IMR-90 (cell line): ENCODE measurements around the gene C1orf87. TPM values are rescaled to one million over a fixed set of nuclear protein-coding genes. Genes with fewer than 3 reads are reported as not detected.

Source experiments
- ATAC-seq: fragments of 200-7000 bp; cut with Tn5 transposase; 2 replicates; pipeline ENCODE4 v1.9.1; 2020; ENCODE audit warnings: low read depth, mild to moderate bottlenecking, moderate library complexity
- BruUV-seq: library from RNA; stranded (reverse); fragments of 400-500 nt; replicated peaks from 2 replicates; lab custom pipeline; 2021; lab: Mats Ljungman, UMichigan
- CTCF ChIA-PET: fragments of 300-600 bp; formaldehyde crosslinking; extraction: SDS; loops from one replicate; lab custom pipeline; 2021; ENCODE audit warnings: antibody characterized with exemption; lab: Yijun Ruan, JAX
- POLR2A ChIA-PET: fragments of 300-600 bp; sonication (Branson Sonifier 250); formaldehyde crosslinking; loops from one replicate; lab custom pipeline; 2022; ENCODE audit warnings: antibody characterized with exemption; ENCODE audit not compliant: unreplicated experiment; lab: Charles Lee
- DNase-seq: peaks from one replicate; pipeline ENCODE4 v3.0.0; 2013
- H2AFZ ChIP-seq: replicated peaks from 2 replicates; pipeline ENCODE3; 2013; ENCODE audit warnings: low read length, mild to moderate bottlenecking; ENCODE audit not compliant: poor library complexity
- H2AK5ac ChIP-seq: 2 replicates; pipeline ENCODE4 v1.6.1; 2013; ENCODE audit warnings: low read depth, low read length, inconsistent platforms
- H2AK9ac ChIP-seq: replicated peaks from 2 replicates; pipeline ENCODE3; 2013; ENCODE audit warnings: mild to moderate bottlenecking, low read depth, low read length, moderate library complexity; ENCODE audit not compliant: poor library complexity
- H2BK120ac ChIP-seq: 2 replicates; pipeline ENCODE4 v1.6.1; 2013; ENCODE audit warnings: low read depth, low read length, inconsistent platforms
- H2BK15ac ChIP-seq: 3 replicates; pipeline ENCODE4 v1.6.1; 2013; ENCODE audit warnings: low read depth, low read length, inconsistent platforms
- H2BK20ac ChIP-seq: 2 replicates; pipeline ENCODE4 v1.6.1; 2013; ENCODE audit warnings: low read depth, mild to moderate bottlenecking, inconsistent platforms, low read length, moderate library complexity
- H2BK5ac ChIP-seq: 2 replicates; pipeline ENCODE4 v1.6.1; 2013; ENCODE audit warnings: mild to moderate bottlenecking, low read depth, low read length, inconsistent platforms; ENCODE audit not compliant: poor library complexity, severe bottlenecking
- H3K14ac ChIP-seq: replicated peaks from 2 replicates; pipeline ENCODE4 v1.6.1; 2013; ENCODE audit warnings: low read depth, low read length, inconsistent platforms
- H3K18ac ChIP-seq: 2 replicates; pipeline ENCODE4 v1.6.1; 2013; ENCODE audit warnings: low read depth, low read length, control low read depth
- H3K23ac ChIP-seq: 2 replicates; pipeline ENCODE4 v1.6.1; 2013; ENCODE audit warnings: low read depth, low read length, inconsistent platforms
- H3K27ac ChIP-seq: 2 replicates; pipeline ENCODE4 v1.5.1; 2013; ENCODE audit warnings: mild to moderate bottlenecking, control low read depth, low read length; ENCODE audit not compliant: insufficient read depth
- H3K27me3 ChIP-seq: 2 replicates; pipeline ENCODE4 v1.6.1; 2013; ENCODE audit warnings: low read length; ENCODE audit not compliant: control insufficient read depth, insufficient read depth
- H3K36me3 ChIP-seq: 2 replicates; pipeline ENCODE4 v1.6.1; 2013; ENCODE audit warnings: low read length, mixed read lengths; ENCODE audit not compliant: control insufficient read depth, insufficient read depth
- H3K4ac ChIP-seq: 2 replicates; pipeline ENCODE4 v1.6.1; 2013; ENCODE audit warnings: low read depth, low read length, inconsistent platforms
- H3K4me1 ChIP-seq: 2 replicates; pipeline ENCODE4 v1.6.1; 2013; ENCODE audit warnings: low read length, mixed read lengths; ENCODE audit not compliant: control insufficient read depth, insufficient read depth
- H3K4me2 ChIP-seq: 2 replicates; pipeline ENCODE4 v1.6.1; 2013; ENCODE audit warnings: low read depth, mild to moderate bottlenecking, control low read depth, low read length, moderate library complexity
- H3K4me3 ChIP-seq: 2 replicates; pipeline ENCODE4 v1.5.1; 2013; ENCODE audit warnings: low read depth, mild to moderate bottlenecking, control low read depth, low read length, moderate library complexity; ENCODE audit not compliant: insufficient read depth
- H3K56ac ChIP-seq: 2 replicates; pipeline ENCODE4 v1.6.1; 2013; ENCODE audit warnings: low read length, inconsistent platforms; ENCODE audit not compliant: insufficient read depth; ENCODE audit errors: extremely low read depth
- H3K79me1 ChIP-seq, 2 experiments: 2 replicates each; pipeline ENCODE4 v1.6.1; 2013; ENCODE audit warnings: low read length in 2 of 2, inconsistent platforms in 1 of 2, low read depth in 1 of 2
- H3K9ac ChIP-seq: 2 replicates; pipeline ENCODE4 v1.6.1; 2013; ENCODE audit warnings: low read depth, low read length, control low read depth
- H3K9me1 ChIP-seq: 2 replicates; pipeline ENCODE4 v1.6.1; 2013; ENCODE audit warnings: low read length, inconsistent platforms; ENCODE audit not compliant: insufficient read depth
- H3K9me3 ChIP-seq: 2 replicates; pipeline ENCODE4 v1.6.1; 2013; ENCODE audit warnings: low read length; ENCODE audit not compliant: control insufficient read depth, insufficient read depth
- H4K20me1 ChIP-seq: 2 replicates; pipeline ENCODE4 v1.6.1; 2013; ENCODE audit warnings: low read length, inconsistent platforms; ENCODE audit not compliant: insufficient read depth
- H4K5ac ChIP-seq: 2 replicates; pipeline ENCODE4 v1.6.1; 2013; ENCODE audit warnings: mild to moderate bottlenecking, low read depth, low read length, control low read depth
- H4K8ac ChIP-seq, 2 experiments: 2 replicates each; pipeline ENCODE4 v1.6.1; 2013; ENCODE audit warnings: low read depth in 2 of 2, low read length in 2 of 2, control low read depth in 1 of 2, inconsistent platforms in 1 of 2
- H4K91ac ChIP-seq: 2 replicates; pipeline ENCODE4 v1.6.1; 2013; ENCODE audit warnings: low read depth, low read length, inconsistent platforms; ENCODE audit not compliant: insufficient read depth
- BHLHE40 ChIP-seq: fragments of 150-350 bp; IDR thresholded peaks from 2 replicates; pipeline ENCODE4 v1.6.1; 2016; ENCODE audit warnings: mild to moderate bottlenecking, low read depth, low read length
- CEBPB ChIP-seq: IDR thresholded peaks from 2 replicates; pipeline ENCODE4 v1.6.1; 2012; ENCODE audit warnings: low read depth, low read length, improper control_type of control experiment
- CHD1 ChIP-seq: IDR thresholded peaks from 2 replicates; pipeline ENCODE4 v1.6.1; 2012; ENCODE audit warnings: low read depth, low read length, improper control_type of control experiment
- ELK1 ChIP-seq: fragments of 150-350 bp; IDR thresholded peaks from 2 replicates; pipeline ENCODE4 v1.6.1; 2016; ENCODE audit warnings: low read depth, mild to moderate bottlenecking, low read length, moderate library complexity, borderline replicate concordance
- FOS ChIP-seq: fragments of 150-350 bp; IDR thresholded peaks from 2 replicates; pipeline ENCODE4 v1.6.1; 2016; ENCODE audit warnings: low read depth, low read length
- MAFK ChIP-seq: IDR thresholded peaks from 2 replicates; pipeline ENCODE4 v1.6.1; 2012; ENCODE audit warnings: low read depth, low read length, improper control_type of control experiment
- MAZ ChIP-seq: IDR thresholded peaks from 2 replicates; pipeline ENCODE4 v1.6.1; 2012; ENCODE audit warnings: low read depth, mild to moderate bottlenecking, low read length, improper control_type of control experiment, moderate library complexity, borderline replicate concordance
- MXI1 ChIP-seq: IDR thresholded peaks from 2 replicates; pipeline ENCODE4 v1.6.1; 2012; ENCODE audit warnings: low read depth, mild to moderate bottlenecking, low read length, moderate library complexity, borderline replicate concordance
- NFE2L2 ChIP-seq: fragments of 150-350 bp; IDR thresholded peaks from 2 replicates; pipeline ENCODE4 v1.6.1; 2016; ENCODE audit warnings: low read depth, mild to moderate bottlenecking, low read length
- POLR2A ChIP-seq: IDR thresholded peaks from 2 replicates; pipeline ENCODE4 v1.6.1; 2012; ENCODE audit warnings: mild to moderate bottlenecking, low read depth, low read length
- RAD21 ChIP-seq: IDR thresholded peaks from 2 replicates; pipeline ENCODE4 v1.6.1; 2012; ENCODE audit warnings: low read length, improper control_type of control experiment
- RCOR1 ChIP-seq: IDR thresholded peaks from 2 replicates; pipeline ENCODE4 v1.6.1; 2012; ENCODE audit warnings: mild to moderate bottlenecking, low read length, improper control_type of control experiment; ENCODE audit not compliant: insufficient replicate concordance
- RFX5 ChIP-seq: IDR thresholded peaks from 2 replicates; pipeline ENCODE4 v1.8.0; 2012; ENCODE audit warnings: low read depth, mild to moderate bottlenecking, low read length, moderate library complexity
- SMC3 ChIP-seq: fragments of 150-350 bp; IDR thresholded peaks from 2 replicates; pipeline ENCODE4 v1.6.1; 2016; ENCODE audit warnings: low read depth, mild to moderate bottlenecking, antibody characterized with exemption, low read length, moderate library complexity
- USF2 ChIP-seq: fragments of 150-350 bp; IDR thresholded peaks from 2 replicates; pipeline ENCODE4 v1.6.1; 2017; ENCODE audit warnings: mild to moderate bottlenecking, antibody characterized with exemption, low read length, low read depth
- WGBS, 2 experiments: methylation state at CpG; one replicate each; pipeline versions ENCODE4 v1.1.5 to v1.1.7; 2013; ENCODE audit warnings: missing lambda C conversion rate in 2 of 2; ENCODE audit not compliant: insufficient read length in 1 of 2; ENCODE audit errors: extremely low coverage in 2 of 2; 5-methylcytosine and 5-hydroxymethylcytosine counted together
- dilution Hi-C: fragments of 300-500 bp; cut with HindIII; formaldehyde crosslinking; loops from one replicate; pipeline ENCODE4 v1.14.3; 2018; ENCODE audit warnings: low sequenced_read_pairs; ENCODE audit not compliant: unreplicated experiment
- in situ Hi-C: fragments of 300-500 bp; cut with MboI; formaldehyde crosslinking; loops from 3 replicates; pipeline ENCODE4 v1.14.3; 2019; ENCODE audit warnings: low sequenced_read_pairs, inconsistent platforms, mixed read lengths
- intact Hi-C: fragments of 100-400 bp; cut with micrococcal nuclease; formaldehyde crosslinking; loops from 2 replicates; pipeline ENCODE4 v1.10.0; 2022
- polyA plus RNA-seq, 3 experiments: library from polyadenylated mRNA; depleted of rRNA; stranded (reverse); fragments of >200 nt; gene quantifications; 2 replicates each; pipeline ENCODE4 v1.2.3, GENCODE V29; 2012; ENCODE audit warnings: low replicate concordance in 1 of 3
- total RNA-seq: library from RNA; depleted of rRNA; stranded (reverse); fragments of >200 nt; gene quantifications from 2 replicates; pipeline ENCODE4 v1.2.3, GENCODE V29; 2012
- TF ChIP-seq, protein P1 (sequence below): conservative IDR thresholded peaks from 2 replicates; pipeline ENCODE4 v1.5.1; 2012; ENCODE audit warnings: mild to moderate bottlenecking, low read depth, low read length, improper control_type of control experiment

The C1orf87 gene
- total and polyA plus RNA-seq, 2 of the 4 experiments (the other 2 are of a cell fraction), result not detected

GRCh38 chr1:60034999-60035398 is 38.6 kb downstream of the C1orf87 start:
- ATAC-seq, result no peak

More at GRCh38 chr1:60034999-60035398, 38.6 kb downstream of the C1orf87 start:
- no peak overlapping the region for H3K4me3 ChIP-seq
- TF ChIP-seq ELK1 (no peak), USF2 (no peak), MAZ (no peak), RCOR1 (no peak), NFE2L2 (no peak), BHLHE40 (no peak), SMC3 (no peak), RFX5 (no peak), FOS (no peak), CHD1 (no peak), POLR2A (no peak), RAD21 (no peak), CEBPB (no peak), MAFK (no peak), MXI1 (no peak)
- TF ChIP-seq, protein P1, sequence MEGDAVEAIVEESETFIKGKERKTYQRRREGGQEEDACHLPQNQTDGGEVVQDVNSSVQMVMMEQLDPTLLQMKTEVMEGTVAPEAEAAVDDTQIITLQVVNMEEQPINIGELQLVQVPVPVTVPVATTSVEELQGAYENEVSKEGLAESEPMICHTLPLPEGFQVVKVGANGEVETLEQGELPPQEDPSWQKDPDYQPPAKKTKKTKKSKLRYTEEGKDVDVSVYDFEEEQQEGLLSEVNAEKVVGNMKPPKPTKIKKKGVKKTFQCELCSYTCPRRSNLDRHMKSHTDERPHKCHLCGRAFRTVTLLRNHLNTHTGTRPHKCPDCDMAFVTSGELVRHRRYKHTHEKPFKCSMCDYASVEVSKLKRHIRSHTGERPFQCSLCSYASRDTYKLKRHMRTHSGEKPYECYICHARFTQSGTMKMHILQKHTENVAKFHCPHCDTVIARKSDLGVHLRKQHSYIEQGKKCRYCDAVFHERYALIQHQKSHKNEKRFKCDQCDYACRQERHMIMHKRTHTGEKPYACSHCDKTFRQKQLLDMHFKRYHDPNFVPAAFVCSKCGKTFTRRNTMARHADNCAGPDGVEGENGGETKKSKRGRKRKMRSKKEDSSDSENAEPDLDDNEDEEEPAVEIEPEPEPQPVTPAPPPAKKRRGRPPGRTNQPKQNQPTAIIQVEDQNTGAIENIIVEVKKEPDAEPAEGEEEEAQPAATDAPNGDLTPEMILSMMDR, result no peak
- CTCF ChIA-PET, result no interaction called here
- POLR2A ChIA-PET, result no interaction called here
- no TSS peak for BruUV-seq
- no peak overlapping the region for H4K8ac ChIP-seq
- no peak overlapping the region for H2AFZ ChIP-seq
- no peak overlapping the region for H3K9ac ChIP-seq
- H3K23ac ChIP-seq, result no peak overlapping the region
- no peak overlapping the region for H3K18ac ChIP-seq
- no peak overlapping the region for H3K27ac ChIP-seq
- dilution Hi-C loops (no loop called here), intact Hi-C loops (no loop called here), in situ Hi-C loops (no loop called here)
- no peak overlapping the region for H3K14ac ChIP-seq
- H2AK5ac ChIP-seq, result no peak overlapping the region
- H3K56ac ChIP-seq, result no peak overlapping the region
- DNase-seq, result no peak
- no peak overlapping the region for H3K4ac ChIP-seq
- no peaks in the 10 kb centered on the region for H3K79me1 ChIP-seq
- no CpG with 5 or more reads among the region's 2 CpGs for WGBS, 2 experiments
- no peaks in the 10 kb centered on the region for H3K9me3 ChIP-seq
- H3K4me1 ChIP-seq, result no peaks in the 10 kb centered on the region
- H2BK5ac ChIP-seq, result no peak overlapping the region
- H3K27me3 ChIP-seq, result no peaks in the 10 kb centered on the region
- no peak overlapping the region for H2BK15ac ChIP-seq
- no peak overlapping the region for H4K5ac ChIP-seq
- no peak overlapping the region for H3K4me2 ChIP-seq
- H2BK120ac ChIP-seq, result no peak overlapping the region
- no peak overlapping the region for H2BK20ac ChIP-seq
- H4K91ac ChIP-seq, result no peak overlapping the region
- no peak overlapping the region for H2AK9ac ChIP-seq
- no peaks in the 10 kb centered on the region for H3K36me3 ChIP-seq
- no peaks in the 10 kb centered on the region for H3K9me1 ChIP-seq
- H4K20me1 ChIP-seq, result no peaks in the 10 kb centered on the region
